Mesothelial cell of epicardium (in vitro differentiated cells): ENCODE data around the gene INSIG2. TPM values are rescaled to one million over a fixed set of nuclear protein-coding genes. Genes with fewer than 3 reads are reported as not detected.

ENCODE experiments used
- DNase-seq, 2 experiments: peaks; one replicate each; pipeline ENCODE4 v3.0.0; 2021; ENCODE audit warnings: low spot score in 2 of 2; ENCODE audit not compliant: unreplicated experiment in 2 of 2
- H3K27ac Mint-ChIP-seq: 2 replicates; pipeline ENCODE4 v1.8.0; 2021; ENCODE audit warnings: mixed read lengths
- H3K27me3 Mint-ChIP-seq: 2 replicates; pipeline ENCODE4 v1.8.0; 2021; ENCODE audit warnings: low read depth, mixed read lengths
- H3K36me3 Mint-ChIP-seq: 2 replicates; pipeline ENCODE4 v1.8.0; 2021; ENCODE audit warnings: mixed read lengths
- H3K4me1 Mint-ChIP-seq: 2 replicates; pipeline ENCODE4 v1.8.0; 2021; ENCODE audit warnings: mixed read lengths
- H3K4me3 Mint-ChIP-seq: 2 replicates; pipeline ENCODE4 v1.8.0; 2021; ENCODE audit warnings: mild to moderate bottlenecking, moderate library complexity, mixed read lengths
- H3K9me3 Mint-ChIP-seq: 2 replicates; pipeline ENCODE4 v1.8.0; 2021; ENCODE audit warnings: mixed read lengths
- CTCF ChIP-seq: fragments of 200-600 bp; sonication (generic); IDR thresholded peaks from one replicate; pipeline ENCODE4 v1.5.0; 2021; ENCODE audit warnings: antibody characterized with exemption; ENCODE audit not compliant: unreplicated experiment
- total RNA-seq: library from RNA; stranded (reverse); gene quantifications from 3 replicates; pipeline ENCODE4 v1.2.1, GENCODE V29; 2021

INSIG2 gene
- total RNA-seq, 1 donor from 2014 or later: 22.5 TPM

GRCh38 chr2:118127250-118127649 is 39.0 kb downstream of the INSIG2 start:
- H3K27me3 Mint-ChIP-seq: peaks cover 34% of the 10 kb centered on the region

GRCh38 chr2:118128826-118129225 is 40.6 kb downstream of the INSIG2 start:
- H3K27ac Mint-ChIP-seq: no peak overlapping the region
- no peak overlapping the region for H3K4me3 Mint-ChIP-seq
- no peaks in the 10 kb centered on the region for H3K4me1 Mint-ChIP-seq
- no peaks in the 10 kb centered on the region for H3K36me3 Mint-ChIP-seq
- H3K27me3 Mint-ChIP-seq: peaks cover 37% of the 10 kb centered on the region
- no peak for DNase-seq
- TF ChIP-seq CTCF: no peak
- H3K9me3 Mint-ChIP-seq: no peaks in the 10 kb centered on the region

More at GRCh38 chr2:118127250-118127649, 39.0 kb downstream of the INSIG2 start:
- Mint-ChIP-seq H3K27ac (no peak overlapping the region), H3K4me3 (no peak overlapping the region), H3K36me3 (no peaks in the 10 kb centered on the region), H3K4me1 (no peaks in the 10 kb centered on the region), H3K9me3 (no peaks in the 10 kb centered on the region)
- no peak for DNase-seq
- TF ChIP-seq CTCF: no peak

- H3K36me3 Mint-ChIP-seq: no peaks in the 10 kb centered on the region
- H3K9me3 Mint-ChIP-seq: no peaks in the 10 kb centered on the region
- H3K27me3 Mint-ChIP-seq: peaks cover 36% of the 10 kb centered on the region
- DNase-seq: no peak
- no peak overlapping the region for H3K4me3 Mint-ChIP-seq
- no peak overlapping the region for H3K27ac Mint-ChIP-seq
- no peaks in the 10 kb centered on the region for H3K4me1 Mint-ChIP-seq
- TF ChIP-seq CTCF: no peak
Measured at GRCh38 chr2:118130385-118130784, 42.1 kb downstream of the INSIG2 start.

- no peak for TF ChIP-seq CTCF
- Mint-ChIP-seq H3K4me3 (no peak overlapping the region), H3K4me1 (no peaks in the 10 kb centered on the region), H3K9me3 (no peaks in the 10 kb centered on the region), H3K36me3 (no peaks in the 10 kb centered on the region), H3K27ac (no peak overlapping the region), H3K27me3 (peaks cover 30% of the 10 kb centered on the region)
- no peak for DNase-seq
Measured at GRCh38 chr2:118131771-118132170, 43.5 kb downstream of the INSIG2 start.

- no peak overlapping the region for H3K4me3 Mint-ChIP-seq
- no peak for TF ChIP-seq CTCF
- no peaks in the 10 kb centered on the region for H3K4me1 Mint-ChIP-seq
- H3K27me3 Mint-ChIP-seq: peaks cover 18% of the 10 kb centered on the region
- H3K9me3 Mint-ChIP-seq: no peaks in the 10 kb centered on the region
- DNase-seq: no peak
- no peaks in the 10 kb centered on the region for H3K36me3 Mint-ChIP-seq
- H3K27ac Mint-ChIP-seq: no peak overlapping the region
Measured at GRCh38 chr2:118133916-118134315, 45.6 kb downstream of the INSIG2 start.

GRCh38 chr2:118134650-118135049 is 46.4 kb downstream of the INSIG2 start:
- no peaks in the 10 kb centered on the region for H3K9me3 Mint-ChIP-seq
- peaks cover 14% of the 10 kb centered on the region for H3K27me3 Mint-ChIP-seq
- H3K4me3 Mint-ChIP-seq: no peak overlapping the region
- no peak for TF ChIP-seq CTCF
- no peak for DNase-seq
- H3K27ac Mint-ChIP-seq: no peak overlapping the region
- H3K4me1 Mint-ChIP-seq: no peaks in the 10 kb centered on the region
- no peaks in the 10 kb centered on the region for H3K36me3 Mint-ChIP-seq
